Left lung (tissue), 10 donors: ENCODE measurements around the gene CLIP4. TPM values are rescaled to one million over a fixed set of nuclear protein-coding genes. Genes with fewer than 3 reads are reported as not detected.

Experiments
- ATAC-seq: fragments of 200-7000 bp; cut with Tn5 transposase; one replicate; pipeline ENCODE4 v1.9.1; 2020; ENCODE audit warnings: moderate library complexity
- DNase-seq, 4 donors: peaks; one replicate each; pipeline ENCODE4 v3.0.0-alpha.2; 2013 to 2020
- H3K27ac ChIP-seq, 2 donors: fragments of 200-600 bp; sonication (generic) in 1 of 2; one replicate each; pipeline versions ENCODE4 v1.5.0 to v1.8.0; 2020 to 2021
- H3K27me3 ChIP-seq, 2 donors: fragments of 200-600 bp; sonication (generic) in 1 of 2; one replicate each; pipeline versions ENCODE4 v1.5.0 to v1.8.0; 2020 to 2021
- H3K36me3 ChIP-seq, 2 donors: fragments of 200-600 bp; sonication (generic) in 1 of 2; one replicate each; pipeline versions ENCODE4 v1.5.0 to v1.8.0; 2020 to 2021
- H3K4me1 ChIP-seq, 2 donors: fragments of 200-600 bp; one replicate each; pipeline ENCODE4 v1.8.0; 2021
- H3K4me3 ChIP-seq, 2 donors: fragments of 200-600 bp; sonication (generic) in 1 of 2; one replicate each; pipeline versions ENCODE4 v1.5.0 to v1.8.0; 2020 to 2021; ENCODE audit warnings: mild to moderate bottlenecking in 1 of 2
- H3K9me3 ChIP-seq, 2 donors: fragments of 200-600 bp; sonication (generic) in 1 of 2; one replicate each; pipeline versions ENCODE4 v1.5.0 to v1.8.0; 2020 to 2021
- CTCF ChIP-seq, 2 donors: fragments of 200-600 bp; sonication (generic) in 1 of 2; IDR thresholded peaks; one replicate each; pipeline versions ENCODE4 v1.5.0 to v1.8.0; 2021; ENCODE audit warnings: antibody characterized with exemption in 2 of 2
- intact Hi-C, 2 donors: fragments of 100-400 bp; cut with DNase I; formaldehyde crosslinking; loops; one replicate each; pipeline versions ENCODE4 v1.11.2 to v1.14.2; 2022
- polyA plus RNA-seq, 6 donors: library from polyadenylated mRNA; unstranded; fragments of 120-200 nt; gene quantifications; one replicate each; pipeline ENCODE4 v1.2.1, GENCODE V29; 2013; ENCODE audit not compliant: insufficient read length in 6 of 6
- total RNA-seq, 2 donors: library from RNA; stranded (reverse); fragmentation: NEBNext Ultra II Directional; extraction: Animal tissue kit (Norgen Biotek cat#: 25700); gene quantifications; one replicate each; pipeline ENCODE4 v1.2.1, GENCODE V29; 2021
- donor health status: DM: no; HTN: yes; CAD: no.
- donor health status: DM: no; HTN: no; CAD: no.

The CLIP4 gene
- total and polyA plus RNA-seq, 8 donors = 9.5 to 49.2 (median 12.5) TPM

- Histone ChIP-seq H3K27me3 (no peaks in the 10 kb centered on the region), H3K4me3 (no peak overlapping the region), H3K36me3 (peaks cover 0 to 57% of the 10 kb centered on the region in 2 donors), H3K9me3 (no peaks in the 10 kb centered on the region), H3K4me1 (no peaks in the 10 kb centered on the region), H3K27ac (no peak overlapping the region)
- no peak for ATAC-seq
- intact Hi-C loops = no loop called here
- no peak for TF ChIP-seq CTCF (IDR thresholded peaks at IDR 0.05)
- DNase-seq = no peak
These were observed 39.4 kb downstream of the CLIP4 start for GRCh38 chr2:29154610-29155009.

- H3K4me1 ChIP-seq = no peaks in the 10 kb centered on the region
- no peak for TF ChIP-seq CTCF (IDR thresholded peaks at IDR 0.05)
- DNase-seq = no peak
- no peaks in the 10 kb centered on the region for H3K9me3 ChIP-seq
- H3K27ac ChIP-seq = no peak overlapping the region
- no peaks in the 10 kb centered on the region for H3K27me3 ChIP-seq
- no peak overlapping the region for H3K4me3 ChIP-seq
- no peak for ATAC-seq
- H3K36me3 ChIP-seq = peaks cover 0 to 62% of the 10 kb centered on the region in 2 donors
- intact Hi-C loops = no loop called here
These were observed 40.4 kb downstream of the CLIP4 start for GRCh38 chr2:29155578-29155977.

- Histone ChIP-seq H3K9me3 (no peaks in the 10 kb centered on the region), H3K27me3 (no peaks in the 10 kb centered on the region), H3K36me3 (peaks cover 0 to 76% of the 10 kb centered on the region in 2 donors), H3K4me1 (no peaks in the 10 kb centered on the region), H3K4me3 (no peak overlapping the region), H3K27ac (no peak overlapping the region)
- no peak for DNase-seq
- ATAC-seq = no peak
- no peak for TF ChIP-seq CTCF (IDR thresholded peaks at IDR 0.05)
- intact Hi-C loops = no loop called here
These were observed 41.9 kb downstream of the CLIP4 start for GRCh38 chr2:29157131-29157530.

GRCh38 chr2:29159125-29159524 lies 43.9 kb downstream of the CLIP4 start:
- Histone ChIP-seq H3K36me3 (peaks cover 0 to 61% of the 10 kb centered on the region in 2 donors), H3K9me3 (no peaks in the 10 kb centered on the region), H3K27me3 (no peaks in the 10 kb centered on the region), H3K4me1 (no peaks in the 10 kb centered on the region), H3K4me3 (no peak overlapping the region), H3K27ac (no peak overlapping the region)
- DNase-seq (peak in 2 of 4 donors; percentile 1 to 4), ATAC-seq (peak; percentile 96)
- no peak for TF ChIP-seq CTCF (IDR thresholded peaks at IDR 0.05)
- intact Hi-C loops = no loop called here

GRCh38 chr2:29160184-29160583 lies 45.0 kb downstream of the CLIP4 start:
- Histone ChIP-seq H3K4me3 (no peak overlapping the region), H3K9me3 (no peaks in the 10 kb centered on the region), H3K4me1 (no peaks in the 10 kb centered on the region), H3K27ac (no peak overlapping the region), H3K27me3 (no peaks in the 10 kb centered on the region), H3K36me3 (peaks cover 0 to 50% of the 10 kb centered on the region in 2 donors)
- DNase-seq (no peak), ATAC-seq (no peak)
- TF ChIP-seq CTCF (IDR thresholded peaks at IDR 0.05) = no peak
- intact Hi-C loops = no loop called here
